CD4-positive, alpha-beta memory T cell (primary cell): ENCODE results near the gene C1S. TPM values are rescaled to one million over a fixed set of nuclear protein-coding genes. Genes with fewer than 3 reads are reported as not detected.

Experiments used
- CTCF ChIA-PET: fragments of 350-600 bp; sonication (Branson Sonifier 250); formaldehyde crosslinking; loops from one replicate; lab custom pipeline; 2021; ENCODE audit warnings: inconsistent platforms; ENCODE audit not compliant: partially characterized antibody; lab: Charles Lee
- POLR2A ChIA-PET: fragments of 350-600 bp; sonication (Branson Sonifier 250); formaldehyde crosslinking; loops from one replicate; lab custom pipeline; 2021; ENCODE audit not compliant: partially characterized antibody; lab: Charles Lee
- DNase-seq, 5 donors: peaks; one replicate each; pipeline versions ENCODE4 v3.0.0 to v3.0.0-alpha.2; 2020 to 2022; ENCODE audit warnings: mixed read lengths in 1 of 5
- H3K27ac ChIP-seq: one replicate; pipeline ENCODE4 v1.7.0; 2013; ENCODE audit warnings: low read depth, low read length
- H3K27me3 ChIP-seq: 2 replicates; pipeline ENCODE4 v1.7.0; 2013; ENCODE audit warnings: mild to moderate bottlenecking, low read length, moderate library complexity; ENCODE audit not compliant: insufficient read depth
- H3K36me3 ChIP-seq: 2 replicates; pipeline ENCODE4 v1.7.0; 2013; ENCODE audit warnings: mild to moderate bottlenecking, low read length, moderate library complexity; ENCODE audit not compliant: insufficient read depth
- H3K4me1 ChIP-seq: 2 replicates; pipeline ENCODE4 v1.7.0; 2013; ENCODE audit warnings: mild to moderate bottlenecking, low read length, moderate library complexity; ENCODE audit not compliant: insufficient read depth
- H3K4me3 ChIP-seq, 2 donors: one replicate each; pipeline ENCODE4 v1.7.0; 2013; ENCODE audit warnings: low read length in 2 of 2, mild to moderate bottlenecking in 1 of 2
- H3K9me3 ChIP-seq, 2 donors: one replicate each; pipeline ENCODE4 v1.7.0; 2013; ENCODE audit warnings: low read length in 2 of 2, control low read depth in 1 of 2; ENCODE audit not compliant: control insufficient read depth in 1 of 2
- H3K27ac Mint-ChIP-seq, 7 donors: one replicate each; pipeline ENCODE4 v1.8.0; 2020 to 2021; ENCODE audit warnings: mixed read lengths in 7 of 7, mild to moderate bottlenecking in 6 of 7, inconsistent platforms in 3 of 7, moderate library complexity in 3 of 7
- H3K27me3 Mint-ChIP-seq, 2 donors: one replicate each; pipeline ENCODE4 v1.8.0; 2020 to 2021; ENCODE audit warnings: mixed read lengths in 2 of 2
- H3K36me3 Mint-ChIP-seq, 2 donors: one replicate each; pipeline ENCODE4 v1.8.0; 2020 to 2021; ENCODE audit warnings: mixed read lengths in 2 of 2, inconsistent platforms in 1 of 2, mild to moderate bottlenecking in 1 of 2
- H3K4me1 Mint-ChIP-seq, 4 donors: one replicate each; pipeline ENCODE4 v1.8.0; 2020 to 2021; ENCODE audit warnings: mixed read lengths in 4 of 4, mild to moderate bottlenecking in 1 of 4
- H3K4me3 Mint-ChIP-seq, 8 donors: one replicate each; pipeline ENCODE4 v1.8.0; 2020 to 2021; ENCODE audit warnings: mixed read lengths in 8 of 8, mild to moderate bottlenecking in 7 of 8, moderate library complexity in 6 of 8, inconsistent platforms in 3 of 8
- H3K9me3 Mint-ChIP-seq, 8 donors: one replicate each; pipeline ENCODE4 v1.8.0; 2020 to 2021; ENCODE audit warnings: mixed read lengths in 8 of 8, mild to moderate bottlenecking in 5 of 8, inconsistent platforms in 3 of 8, moderate library complexity in 1 of 8
- intact Hi-C: fragments of 100-400 bp; cut with micrococcal nuclease; formaldehyde crosslinking; loops from one replicate; pipeline ENCODE4 v1.15.1; 2023
- polyA plus RNA-seq, 2 donors: library from polyadenylated mRNA; unstranded; fragments of 300-500 nt; fragmentation: Illumina TruSeq; gene quantifications; one replicate each; pipeline ENCODE4 v1.2.3, GENCODE V29; 2021
- total RNA-seq, 2 experiments: library from RNA; stranded (reverse); gene quantifications; one replicate each; pipeline ENCODE4 v1.2.3, GENCODE V29; 2021

The C1S gene
- total and polyA plus RNA-seq, 4 experiments from 2014 or later = 1.3 to 2.6 TPM; not detected in 2

DNA sequence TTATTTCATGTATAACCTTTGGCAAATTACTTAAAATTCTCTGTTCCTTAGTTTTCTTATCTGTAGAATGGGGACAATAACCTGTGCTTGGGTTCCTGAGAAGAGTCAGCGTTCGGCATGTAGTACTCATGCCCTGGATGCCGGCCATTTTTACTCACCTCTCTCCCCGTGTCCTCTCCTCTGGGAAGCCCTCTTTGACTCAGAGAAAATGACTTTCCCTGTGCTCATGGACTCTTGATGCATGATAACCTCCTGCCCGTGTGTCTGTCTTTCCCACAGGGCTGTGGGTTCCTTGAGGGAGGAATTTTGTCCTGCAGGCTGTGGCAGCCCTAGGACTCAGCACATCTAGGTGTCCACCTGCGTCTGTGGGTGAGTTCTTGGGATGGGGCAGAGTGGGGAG lies 54.3 kb downstream of the C1S start:
- peaks cover 5 to 13% (median 8%) of the 10 kb centered on the region in 4 donors for H3K4me1 Mint-ChIP-seq

GRCh38 chr12:7116196-7116595 lies 55.7 kb downstream of the C1S start:
- no peaks in the 10 kb centered on the region for H3K4me1 ChIP-seq
- POLR2A ChIA-PET = no interaction called here
- H3K36me3 Mint-ChIP-seq = peaks cover 13 to 30% of the 10 kb centered on the region in 2 donors
- no peak overlapping the region for H3K4me3 Mint-ChIP-seq
- H3K27me3 Mint-ChIP-seq = no peaks in the 10 kb centered on the region
- CTCF ChIA-PET = interaction anchor here (1.1 to 1.6 kb wide), 2 partner anchors 172 to 247 kb away, joined by 3 read pairs; no protein-coding TSS in a partner anchor
- intact Hi-C loops = no loop called here
- H3K27ac Mint-ChIP-seq = no peak overlapping the region
- no peak for DNase-seq
- H3K9me3 Mint-ChIP-seq = no peaks in the 10 kb centered on the region
- no peak overlapping the region for H3K27ac ChIP-seq
- H3K4me1 Mint-ChIP-seq = peaks cover 5 to 7% (median 6%) of the 10 kb centered on the region in 4 donors
- H3K36me3 ChIP-seq = no peaks in the 10 kb centered on the region
- H3K9me3 ChIP-seq = no peaks in the 10 kb centered on the region
- H3K4me3 ChIP-seq = no peak overlapping the region
- H3K27me3 ChIP-seq = no peaks in the 10 kb centered on the region

More for the DNA sequence above, 54.3 kb downstream of the C1S start:
- no peak for DNase-seq
- Histone ChIP-seq H3K4me1 (peaks cover 1% of the 10 kb centered on the region), H3K9me3 (no peaks in the 10 kb centered on the region), H3K27ac (no peak overlapping the region), H3K36me3 (no peaks in the 10 kb centered on the region), H3K27me3 (no peaks in the 10 kb centered on the region), H3K4me3 (no peak overlapping the region)
- Mint-ChIP-seq H3K27me3 (no peaks in the 10 kb centered on the region), H3K9me3 (no peaks in the 10 kb centered on the region), H3K4me3 (no peak overlapping the region), H3K27ac (no peak overlapping the region), H3K36me3 (peaks cover 13 to 30% of the 10 kb centered on the region in 2 donors)
- CTCF ChIA-PET = interaction anchor here (4.5 to 8.3 kb wide), 3 partner anchors 28 to 244 kb away, joined by 42 to 130 read pairs (median 50); partner anchors contain the start of genes SPSB2 and TPI1
- POLR2A ChIA-PET = no interaction called here
- intact Hi-C loops = no loop called here

GRCh38 chr12:7116916-7117315 lies 56.4 kb downstream of the C1S start:
- no peaks in the 10 kb centered on the region for H3K4me1 ChIP-seq
- H3K4me3 ChIP-seq = no peak overlapping the region
- H3K36me3 ChIP-seq = no peaks in the 10 kb centered on the region
- Mint-ChIP-seq H3K27me3 (no peaks in the 10 kb centered on the region), H3K9me3 (no peaks in the 10 kb centered on the region), H3K4me1 (peaks cover 3 to 7% (median 6%) of the 10 kb centered on the region in 4 donors), H3K4me3 (no peak overlapping the region), H3K36me3 (peaks cover 13 to 30% of the 10 kb centered on the region in 2 donors), H3K27ac (no peak overlapping the region)
- intact Hi-C loops = no loop called here
- POLR2A ChIA-PET = no interaction called here
- H3K27ac ChIP-seq = no peak overlapping the region
- CTCF ChIA-PET = no interaction called here
- H3K9me3 ChIP-seq = no peaks in the 10 kb centered on the region
- no peaks in the 10 kb centered on the region for H3K27me3 ChIP-seq
- DNase-seq = no peak

DNA sequence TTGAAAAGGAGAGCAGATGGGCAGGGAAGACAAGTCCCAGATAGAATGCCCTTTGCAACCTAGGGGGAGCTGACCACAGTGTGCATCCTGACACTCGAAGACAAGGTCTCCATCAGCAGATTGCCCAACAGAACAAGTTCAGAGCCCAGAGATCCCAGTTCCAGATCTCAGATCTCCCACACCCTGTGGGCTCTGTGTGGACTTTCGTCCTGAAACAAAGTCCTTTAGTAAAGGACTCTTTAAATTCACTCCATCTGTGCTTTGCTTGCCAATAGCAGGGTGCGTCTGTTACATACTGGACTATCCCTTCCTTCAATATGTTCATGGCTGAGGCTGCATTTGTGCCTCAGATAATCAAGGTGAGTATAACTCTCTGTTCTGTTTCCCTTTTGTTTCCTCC lies 57.2 kb downstream of the C1S start:
- Histone ChIP-seq H3K27ac (no peak overlapping the region), H3K4me3 (no peak overlapping the region), H3K27me3 (no peaks in the 10 kb centered on the region), H3K9me3 (no peaks in the 10 kb centered on the region), H3K36me3 (no peaks in the 10 kb centered on the region), H3K4me1 (no peaks in the 10 kb centered on the region)
- H3K4me3 Mint-ChIP-seq = peak overlapping the region in 1 of 8 donors; percentile 22
- no peaks in the 10 kb centered on the region for H3K9me3 Mint-ChIP-seq
- H3K27ac Mint-ChIP-seq = no peak overlapping the region
- H3K36me3 Mint-ChIP-seq = peaks cover 13 to 30% of the 10 kb centered on the region in 2 donors
- POLR2A ChIA-PET = no interaction called here
- H3K4me1 Mint-ChIP-seq = peaks cover 3 to 7% (median 6%) of the 10 kb centered on the region in 4 donors
- no peak for DNase-seq
- H3K27me3 Mint-ChIP-seq = no peaks in the 10 kb centered on the region
- intact Hi-C loops = no loop called here
- CTCF ChIA-PET = no interaction called here

GRCh38 chr12:7118881-7119280 lies 58.4 kb downstream of the C1S start:
- H3K9me3 ChIP-seq = no peaks in the 10 kb centered on the region
- intact Hi-C loops = no loop called here
- H3K4me1 ChIP-seq = no peaks in the 10 kb centered on the region
- no peak overlapping the region for H3K4me3 ChIP-seq
- Mint-ChIP-seq H3K4me3 (no peak overlapping the region), H3K4me1 (peaks cover 0 to 2% (median 0%) of the 10 kb centered on the region in 4 donors), H3K36me3 (peaks cover 10 to 30% of the 10 kb centered on the region in 2 donors), H3K9me3 (no peaks in the 10 kb centered on the region), H3K27me3 (no peaks in the 10 kb centered on the region), H3K27ac (peak overlapping the region in 1 of 7 donors; percentile 55)
- H3K27me3 ChIP-seq = no peaks in the 10 kb centered on the region
- DNase-seq = no peak
- CTCF ChIA-PET = no interaction called here
- no peaks in the 10 kb centered on the region for H3K36me3 ChIP-seq
- no peak overlapping the region for H3K27ac ChIP-seq
- POLR2A ChIA-PET = no interaction called here

GRCh38 chr12:7120166-7120565 lies 59.6 kb downstream of the C1S start:
- Mint-ChIP-seq H3K36me3 (peaks cover 8 to 30% of the 10 kb centered on the region in 2 donors), H3K4me3 (no peak overlapping the region), H3K27me3 (no peaks in the 10 kb centered on the region), H3K4me1 (no peaks in the 10 kb centered on the region), H3K27ac (peak overlapping the region in 1 of 7 donors; percentile 68), H3K9me3 (no peaks in the 10 kb centered on the region)
- POLR2A ChIA-PET = interaction anchor here (0.5 kb wide), 1 partner anchor 21 kb away, joined by 3 read pairs; no protein-coding TSS in a partner anchor
- H3K27me3 ChIP-seq = no peaks in the 10 kb centered on the region
- no peaks in the 10 kb centered on the region for H3K9me3 ChIP-seq
- CTCF ChIA-PET = interaction anchor here (1.2 kb wide), 1 partner anchor 11 kb away, joined by 3 read pairs; the partner anchor contains the start of gene C1RL
- H3K36me3 ChIP-seq = no peaks in the 10 kb centered on the region
- DNase-seq = no peak
- no peak overlapping the region for H3K4me3 ChIP-seq
- H3K4me1 ChIP-seq = no peaks in the 10 kb centered on the region
- no peak overlapping the region for H3K27ac ChIP-seq
- intact Hi-C loops = no loop called here
